Gastrocnemius medialis (tissue), 4 donors: Measurements from ENCODE around the gene STBD1.

Experiments used
- POLR2A ChIP-seq, 2 donors: fragments of 450-650 bp; IDR thresholded peaks; one replicate each; pipeline ENCODE4 v1.6.1; 2017; ENCODE audit warnings: antibody characterized with exemption in 2 of 2, mild to moderate bottlenecking in 2 of 2, moderate library complexity in 2 of 2
- TF ChIP-seq, protein P1 (sequence below), 5 experiments: fragments of 450-650 bp in 3 of 5; fragments of 200-600 bp in 2 of 5; sonication (generic) in 2 of 5; IDR thresholded peaks in 4 of 5; conservative IDR thresholded peaks in 1 of 5; 1 replicate in 4 of 5; 2 replicates in 1 of 5; pipeline ENCODE4 v1.5.1; 2016 to 2019; ENCODE audit warnings: antibody characterized with exemption in 5 of 5, mild to moderate bottlenecking in 3 of 5, moderate library complexity in 3 of 5

DNA sequence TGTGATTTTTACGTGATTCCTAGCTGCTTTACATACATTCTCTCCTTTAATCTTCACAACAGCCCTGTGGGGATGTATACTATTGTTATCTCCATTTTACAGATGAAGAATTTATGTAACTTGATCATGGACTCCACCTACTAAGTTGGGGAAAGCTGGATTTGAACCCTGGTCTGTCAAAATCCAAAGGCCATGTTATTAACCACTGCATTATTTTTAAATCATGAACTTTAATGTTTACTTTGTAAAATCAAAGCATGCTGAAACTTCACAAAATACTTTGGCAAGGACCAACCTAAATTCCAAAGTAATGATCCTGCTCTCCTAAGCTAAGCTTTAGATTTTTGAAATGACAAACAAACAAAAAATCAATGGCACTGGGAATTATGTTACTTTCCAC lies 28.9 kb upstream of the STBD1 start:
- TF ChIP-seq, protein P1, sequence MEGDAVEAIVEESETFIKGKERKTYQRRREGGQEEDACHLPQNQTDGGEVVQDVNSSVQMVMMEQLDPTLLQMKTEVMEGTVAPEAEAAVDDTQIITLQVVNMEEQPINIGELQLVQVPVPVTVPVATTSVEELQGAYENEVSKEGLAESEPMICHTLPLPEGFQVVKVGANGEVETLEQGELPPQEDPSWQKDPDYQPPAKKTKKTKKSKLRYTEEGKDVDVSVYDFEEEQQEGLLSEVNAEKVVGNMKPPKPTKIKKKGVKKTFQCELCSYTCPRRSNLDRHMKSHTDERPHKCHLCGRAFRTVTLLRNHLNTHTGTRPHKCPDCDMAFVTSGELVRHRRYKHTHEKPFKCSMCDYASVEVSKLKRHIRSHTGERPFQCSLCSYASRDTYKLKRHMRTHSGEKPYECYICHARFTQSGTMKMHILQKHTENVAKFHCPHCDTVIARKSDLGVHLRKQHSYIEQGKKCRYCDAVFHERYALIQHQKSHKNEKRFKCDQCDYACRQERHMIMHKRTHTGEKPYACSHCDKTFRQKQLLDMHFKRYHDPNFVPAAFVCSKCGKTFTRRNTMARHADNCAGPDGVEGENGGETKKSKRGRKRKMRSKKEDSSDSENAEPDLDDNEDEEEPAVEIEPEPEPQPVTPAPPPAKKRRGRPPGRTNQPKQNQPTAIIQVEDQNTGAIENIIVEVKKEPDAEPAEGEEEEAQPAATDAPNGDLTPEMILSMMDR (IDR thresholded peaks at IDR 0.05 in 4 of 5, conservative IDR thresholded peaks at IDR 0.05 in 1 of 5) = no peak
- TF ChIP-seq POLR2A (IDR thresholded peaks at IDR 0.05) = no peak
